Measurements from ENCODE around the gene ZBTB18.

The ZBTB18 gene

GRCh38 chr1:244087611-244088010 lies 36.5 kb downstream of the ZBTB18 start:
- no peak for DNase-seq (ENCODE audit: low read depth, low spot score)

- DNase-seq (ENCODE audit: low read depth, low spot score): no peak
These were observed 37.1 kb downstream of the ZBTB18 start for GRCh38 chr1:244088161-244088560.

GRCh38 chr1:244089561-244089960 lies 38.5 kb downstream of the ZBTB18 start:
- no peak for DNase-seq (ENCODE audit: low read depth, low spot score)

GRCh38 chr1:244090645-244091044 lies 39.6 kb downstream of the ZBTB18 start:
- no peak for DNase-seq (ENCODE audit: low read depth, low spot score)

DNA sequence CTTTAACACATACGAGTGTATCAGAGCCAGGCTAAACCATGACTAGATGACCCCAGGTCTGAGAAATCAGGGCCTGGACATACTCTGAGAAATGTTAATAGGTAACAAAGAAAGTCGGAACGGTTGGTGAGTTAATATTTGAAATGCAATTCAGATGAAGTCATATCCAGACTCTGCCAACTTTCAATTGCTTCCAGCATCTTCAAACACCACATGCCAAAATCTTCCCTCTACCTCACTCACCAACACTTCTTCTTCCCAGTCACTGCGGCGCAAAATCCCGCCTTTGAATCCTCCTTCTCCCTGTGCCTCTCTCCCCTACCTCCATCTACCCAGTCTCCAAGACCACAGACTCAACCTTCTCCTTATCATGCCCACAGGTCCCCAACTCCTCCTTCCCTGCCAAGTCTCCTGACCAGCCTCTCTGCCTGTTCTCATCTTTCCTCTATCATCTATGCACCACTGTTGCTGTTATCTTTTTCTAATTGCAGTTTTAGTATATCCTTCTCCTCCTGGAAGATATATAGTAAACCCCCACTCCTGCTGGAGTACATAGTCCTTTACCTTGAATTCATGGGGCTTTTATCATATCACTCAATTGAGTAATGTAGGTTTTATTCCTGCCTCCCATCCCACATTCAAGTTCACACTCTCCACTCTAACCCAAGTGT lies 41.3 kb downstream of the ZBTB18 start:
- no peak for DNase-seq (ENCODE audit: low read depth, low spot score)

- no peak for DNase-seq (ENCODE audit: low read depth, low spot score)
These were observed 42.0 kb downstream of the ZBTB18 start for GRCh38 chr1:244092964-244093638.

DNA sequence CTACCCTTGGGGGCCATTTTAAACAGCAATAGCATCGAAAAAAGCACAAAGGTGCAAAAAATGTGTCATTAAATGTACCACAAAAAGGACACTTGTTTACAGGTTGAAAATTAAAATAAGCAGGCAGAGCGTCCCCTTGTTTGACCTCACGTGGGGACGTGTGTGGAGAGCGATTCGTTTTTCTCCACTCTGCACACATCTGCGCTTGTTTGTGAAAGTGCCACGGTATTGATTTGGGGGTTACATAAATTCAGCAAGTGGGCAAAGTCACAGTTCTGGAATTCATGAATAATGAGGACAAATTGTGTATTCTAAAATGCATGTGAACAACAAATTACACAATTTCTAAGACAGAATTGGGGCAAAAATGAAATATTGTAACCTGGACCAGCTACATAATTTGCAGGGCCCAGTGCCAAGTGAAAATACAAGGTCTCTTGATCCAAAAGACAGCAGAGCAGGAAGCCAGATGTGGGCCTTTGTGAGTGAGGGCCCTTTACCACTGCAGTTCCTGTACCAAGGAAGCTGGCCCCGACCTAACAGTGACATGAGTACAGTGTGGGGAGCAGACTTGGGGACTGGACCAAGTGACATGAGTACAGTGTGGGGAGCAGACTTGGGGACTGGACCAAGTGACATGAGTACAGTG lies 43.9 kb downstream of the ZBTB18 start:
- no peak for DNase-seq (ENCODE audit: low read depth, low spot score)

DNA sequence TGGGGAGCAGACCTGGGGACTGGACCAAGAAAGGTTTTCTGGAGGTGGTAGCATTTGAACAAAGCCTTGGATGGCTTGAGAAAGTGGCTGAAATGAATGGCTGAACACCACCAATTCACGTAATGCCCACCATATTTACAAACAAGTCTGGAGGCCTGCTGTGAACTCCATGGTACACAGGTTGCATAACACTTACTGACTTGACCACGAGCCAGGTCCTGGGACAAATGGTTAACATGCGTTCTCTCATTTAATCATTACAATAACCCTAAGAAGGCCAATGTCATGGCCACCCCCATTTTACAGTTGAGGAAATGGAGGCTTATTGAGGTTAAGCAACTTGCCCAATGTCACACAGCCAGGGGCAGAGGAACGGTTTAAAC lies 44.4 kb downstream of the ZBTB18 start:
- no peak for DNase-seq (ENCODE audit: low read depth, low spot score)

GRCh38 chr1:244096066-244096610 lies 45.1 kb downstream of the ZBTB18 start:
- no peak for DNase-seq (ENCODE audit: low read depth, low spot score)

DNA sequence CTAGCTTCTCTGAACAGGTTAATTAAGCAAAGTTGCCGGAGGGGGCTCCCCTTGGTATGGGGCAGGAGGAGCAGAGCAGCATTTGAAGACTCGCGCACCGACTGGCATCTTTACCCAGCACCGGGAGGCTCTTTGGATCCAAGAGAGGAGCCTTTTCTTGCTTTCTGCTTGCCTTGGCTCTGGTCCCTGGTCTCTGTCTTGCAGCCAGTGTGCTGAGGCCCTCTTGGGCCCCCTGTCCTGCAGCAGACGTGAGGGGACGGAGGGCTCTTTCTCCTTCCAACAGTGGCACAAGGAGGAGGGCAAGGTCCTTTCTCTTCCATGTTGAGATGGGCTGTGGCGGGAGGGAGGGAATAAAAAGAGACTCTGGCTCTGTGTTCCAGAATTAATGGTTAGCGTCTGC lies 45.6 kb downstream of the ZBTB18 start:
- DNase-seq (ENCODE audit: low read depth, low spot score): no peak

GRCh38 chr1:244097523-244098405 lies 46.7 kb downstream of the ZBTB18 start:
- no peak for DNase-seq (ENCODE audit: low read depth, low spot score)

DNA sequence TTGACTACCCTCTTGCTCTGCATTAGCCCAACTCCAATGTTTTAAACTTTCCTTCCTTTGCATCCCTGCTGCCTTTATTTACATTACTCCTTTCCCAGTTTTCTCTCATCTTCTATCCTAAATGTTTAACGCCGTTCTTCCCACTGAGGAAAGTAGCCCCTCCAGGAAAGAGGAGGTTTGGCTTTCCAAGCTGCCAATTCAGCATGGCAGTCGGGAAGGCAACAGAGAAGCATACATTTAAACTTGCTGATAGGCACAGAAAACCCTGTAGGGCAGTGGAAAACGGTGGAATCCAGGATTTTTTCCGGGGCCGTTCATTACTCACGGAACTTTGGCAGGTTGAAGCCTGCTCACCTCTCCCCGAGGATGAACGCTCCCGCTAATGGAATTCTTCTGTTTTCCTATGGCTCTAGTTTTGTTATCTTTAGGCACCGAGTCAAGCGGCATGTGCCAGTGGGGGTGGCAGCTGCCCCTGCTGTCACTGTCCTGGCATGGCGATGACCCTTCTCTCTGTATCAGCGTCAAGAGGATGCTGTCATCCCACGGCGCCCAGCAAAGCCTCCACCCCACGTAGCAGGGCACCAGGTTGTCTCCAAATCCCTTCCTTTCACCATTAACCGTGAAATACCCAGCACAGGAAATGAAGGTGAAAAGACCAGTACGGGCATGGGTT lies 48.3 kb downstream of the ZBTB18 start:
- no peak for DNase-seq (ENCODE audit: low read depth, low spot score)

GRCh38 chr1:244100276-244100675 lies 49.2 kb downstream of the ZBTB18 start:
- DNase-seq (ENCODE audit: low read depth, low spot score): no peak

- no peak for DNase-seq (ENCODE audit: low read depth, low spot score)
These were observed 49.8 kb downstream of the ZBTB18 start for GRCh38 chr1:244100704-244101453.

GRCh38 chr1:244102046-244102445 lies 51.0 kb downstream of the ZBTB18 start:
- no peak for DNase-seq (ENCODE audit: low read depth, low spot score)

GRCh38 chr1:244102468-244102867 lies 51.4 kb downstream of the ZBTB18 start:
- DNase-seq (ENCODE audit: low read depth, low spot score): peak; percentile 50

GRCh38 chr1:244104309-244105060 lies 53.4 kb downstream of the ZBTB18 start:
- DNase-seq (ENCODE audit: low read depth, low spot score): peak; percentile 54

DNA sequence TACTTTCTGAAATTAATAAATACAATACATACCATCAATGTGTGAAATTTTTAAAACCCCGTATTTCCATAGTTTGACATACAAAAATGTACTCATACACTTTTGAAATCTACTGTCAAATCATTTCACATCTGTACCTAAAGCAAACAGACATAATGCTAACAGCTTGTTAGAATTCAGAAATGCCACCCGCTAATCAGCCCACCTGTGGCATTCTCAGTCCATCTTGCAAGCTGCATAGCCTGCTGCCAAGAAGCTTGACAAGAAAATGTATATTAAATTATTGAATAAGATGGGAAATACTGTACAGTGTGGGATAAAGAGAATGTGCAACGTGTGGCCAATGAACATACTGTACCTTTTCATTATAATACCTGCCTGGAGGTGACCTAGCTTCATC lies 55.1 kb downstream of the ZBTB18 start:
- no peak for DNase-seq (ENCODE audit: low read depth, low spot score)
